Omental fat pad (tissue), 4 donors: Measurements from ENCODE around the gene CPA1. TPM values are rescaled to one million over a fixed set of nuclear protein-coding genes. Genes with fewer than 3 reads are reported as not detected.

Experiments
- ATAC-seq: fragments of 150-250 bp; one replicate; pipeline ENCODE4 v1.9.1; 2016; ENCODE audit warnings: mild to moderate bottlenecking, moderate library complexity; ENCODE audit not compliant: low FRiP score
- DNase-seq: peaks from one replicate; pipeline ENCODE4 v3.0.0-alpha.2; 2019; ENCODE audit warnings: low spot score
- CTCF ChIP-seq, 3 donors: fragments of 450-650 bp; IDR thresholded peaks; one replicate each; pipeline ENCODE4 v1.5.1; 2016 to 2017; ENCODE audit warnings: antibody characterized with exemption in 3 of 3, mild to moderate bottlenecking in 3 of 3, moderate library complexity in 2 of 3
- total RNA-seq, 4 donors: library from RNA; depleted of rRNA; stranded (reverse); fragments of >200 nt; gene quantifications; one replicate each; pipeline ENCODE4 v1.1.0, GENCODE V29; 2016

The CPA1 gene
- total RNA-seq, 4 donors from 2014 or later: 2.0 to 4.5 (median 2.3) TPM; not detected in 1

- DNase-seq (no peak), ATAC-seq (no peak)
- no peak for TF ChIP-seq CTCF (IDR thresholded peaks at IDR 0.05)
Measured at GRCh38 chr7:130423501-130424037, 43.3 kb downstream of the CPA1 start.

- ATAC-seq: no peak
- DNase-seq: no peak
- no peak for TF ChIP-seq CTCF (IDR thresholded peaks at IDR 0.05)
Measured at GRCh38 chr7:130425796-130426195, 45.5 kb downstream of the CPA1 start.

GRCh38 chr7:130426564-130426963 lies 46.3 kb downstream of the CPA1 start:
- DNase-seq (no peak), ATAC-seq (no peak)
- no peak for TF ChIP-seq CTCF (IDR thresholded peaks at IDR 0.05)

- ATAC-seq (no peak), DNase-seq (no peak)
- no peak for TF ChIP-seq CTCF (IDR thresholded peaks at IDR 0.05)
Measured at GRCh38 chr7:130429019-130429418, 48.7 kb downstream of the CPA1 start.

- no peak for TF ChIP-seq CTCF (IDR thresholded peaks at IDR 0.05)
Measured at GRCh38 chr7:130430115-130430514, 49.8 kb downstream of the CPA1 start.

GRCh38 chr7:130430841-130431666 lies 50.8 kb downstream of the CPA1 start:
- DNase-seq (no peak), ATAC-seq (no peak)
- TF ChIP-seq CTCF (IDR thresholded peaks at IDR 0.05): no peak

More at GRCh38 chr7:130430115-130430514, 49.8 kb downstream of the CPA1 start:
- ATAC-seq (no peak), DNase-seq (no peak)

GRCh38 chr7:130432886-130433285 lies 52.6 kb downstream of the CPA1 start:
- ATAC-seq (no peak), DNase-seq (no peak)
- TF ChIP-seq CTCF (IDR thresholded peaks at IDR 0.05): no peak
